GM19467 (cell line): Measurements from ENCODE around the gene TRIM9.
"Not testable (repeated sequence)": the region's sequence is repeated elsewhere in the genome, so short reads cannot be mapped to it uniquely, and the experiment has no call there.

Experiments
- ATAC-seq: cut with Tn5 transposase; IDR thresholded peaks from one replicate; pipeline ENCODE4 v1.9.1; 2021; ENCODE audit warnings: mild to moderate bottlenecking, moderate library complexity; ENCODE audit not compliant: unreplicated experiment

TRIM9 gene

GRCh38 chr14:51006324-51006723, 88.6 kb downstream of the TRIM9 start:
- ATAC-seq: no peak

- ATAC-seq: no peak
Observed at GRCh38 chr14:51004801-51005526, 89.9 kb downstream of the TRIM9 start.

- ATAC-seq: no peak
Observed at GRCh38 chr14:51004352-51004800, 90.5 kb downstream of the TRIM9 start.

GRCh38 chr14:51002406-51002999, 92.4 kb downstream of the TRIM9 start:
- no peak for ATAC-seq

- ATAC-seq: no peak
Observed at GRCh38 chr14:51000566-51000965, 94.3 kb downstream of the TRIM9 start.

GRCh38 chr14:50999726-51000125, 95.2 kb downstream of the TRIM9 start:
- ATAC-seq: no peak

- no peak for ATAC-seq
Observed at GRCh38 chr14:50998612-50999011, 96.3 kb downstream of the TRIM9 start.

GRCh38 chr14:50997712-50998111, 97.2 kb downstream of the TRIM9 start:
- no peak for ATAC-seq

GRCh38 chr14:50994158-50994557, 100.7 kb downstream of the TRIM9 start:
- not testable (repeated sequence) for ATAC-seq

- ATAC-seq: no peak
Observed at GRCh38 chr14:50985859-50986331, 109.0 kb downstream of the TRIM9 start.

GRCh38 chr14:50985124-50985858, 109.6 kb downstream of the TRIM9 start:
- ATAC-seq: no peak

- no peak for ATAC-seq
Observed at GRCh38 chr14:50984036-50984710, 110.7 kb downstream of the TRIM9 start.

GRCh38 chr14:50979941-50980850, 114.7 kb downstream of the TRIM9 start:
- ATAC-seq: no peak

GRCh38 chr14:50978888-50979287, 116.0 kb downstream of the TRIM9 start:
- ATAC-seq: peak; percentile 79

GRCh38 chr14:50978529-50978871, 116.4 kb downstream of the TRIM9 start:
- ATAC-seq: no peak

- ATAC-seq: no peak
Observed at GRCh38 chr14:50977863-50978528, 116.9 kb downstream of the TRIM9 start.

GRCh38 chr14:50974118-50974517, 120.8 kb downstream of the TRIM9 start:
- ATAC-seq: no peak

- no peak for ATAC-seq
Observed at GRCh38 chr14:50972734-50973133, 122.2 kb downstream of the TRIM9 start.

GRCh38 chr14:50970886-50971781, 123.8 kb downstream of the TRIM9 start:
- ATAC-seq: no peak
